HG03571 (cell line): ENCODE data around the gene TAF7.
A peak's percentile ranks its signal among the peaks of the same experiment; 100 is the strongest.
"Not testable (repeated sequence)": the region's sequence is repeated elsewhere in the genome, so short reads cannot be mapped to it uniquely, and the experiment has no call there.

Experiments used
- ATAC-seq: cut with Tn5 transposase; IDR thresholded peaks from one replicate; pipeline ENCODE4 v1.9.1; 2021; ENCODE audit not compliant: unreplicated experiment

Gene TAF7

DNA sequence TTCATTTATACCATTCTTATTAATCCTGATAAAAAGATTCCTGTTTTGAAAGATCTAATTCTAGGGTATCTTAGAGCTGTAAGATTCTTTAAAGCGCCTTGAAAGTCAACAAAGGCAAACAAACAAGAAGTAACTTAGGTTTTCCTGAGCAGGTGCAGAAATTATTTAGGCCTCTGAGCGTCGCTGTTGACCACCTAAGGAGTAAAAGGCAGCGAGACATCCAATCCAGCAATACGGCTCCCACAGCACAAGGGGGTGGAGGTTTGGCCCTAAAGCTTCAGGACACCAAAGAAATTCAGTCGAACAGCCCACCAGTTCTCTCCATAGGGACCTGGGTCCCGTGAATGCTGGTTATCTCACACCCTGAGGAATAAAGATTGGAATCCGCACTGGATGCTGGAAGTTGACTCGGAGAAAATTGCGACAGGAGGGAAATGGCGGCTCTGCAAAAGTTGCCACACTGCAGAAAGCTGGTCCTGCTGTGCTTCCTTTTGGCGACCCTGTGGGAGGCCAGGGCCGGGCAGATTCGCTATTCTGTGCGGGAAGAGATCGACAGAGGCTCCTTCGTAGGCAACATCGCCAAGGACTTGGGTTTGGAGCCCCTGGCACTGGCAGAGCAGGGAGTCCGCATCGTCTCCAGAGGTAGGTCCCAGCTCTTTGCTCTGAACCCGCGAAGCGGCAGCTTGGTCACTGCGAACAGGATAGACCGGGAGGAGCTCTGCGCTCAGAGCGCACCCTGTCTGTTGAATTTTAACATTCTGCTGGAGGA lies 18.1 kb upstream of the TAF7 start, which contains the start of gene PCDHGA2:
Gene PCDHGA2 (plus strand): TSS at position 223 of the 769 bp plus-strand sequence.
- ATAC-seq = no peak

DNA sequence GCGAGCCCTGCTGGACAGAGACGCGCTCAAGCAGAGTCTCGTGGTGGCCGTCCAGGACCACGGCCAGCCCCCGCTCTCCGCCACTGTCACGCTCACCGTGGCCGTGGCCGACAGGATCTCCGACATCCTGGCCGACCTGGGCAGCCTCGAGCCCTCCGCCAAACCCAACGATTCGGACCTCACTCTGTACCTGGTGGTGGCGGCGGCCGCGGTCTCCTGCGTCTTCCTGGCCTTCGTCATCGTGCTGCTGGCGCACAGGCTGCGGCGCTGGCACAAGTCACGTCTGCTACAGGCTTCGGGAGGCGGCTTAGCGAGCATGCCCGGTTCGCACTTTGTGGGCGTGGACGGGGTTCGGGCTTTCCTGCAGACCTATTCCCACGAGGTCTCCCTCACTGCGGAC lies 12.0 kb upstream of the TAF7 start:
- ATAC-seq = not testable (repeated sequence)

DNA sequence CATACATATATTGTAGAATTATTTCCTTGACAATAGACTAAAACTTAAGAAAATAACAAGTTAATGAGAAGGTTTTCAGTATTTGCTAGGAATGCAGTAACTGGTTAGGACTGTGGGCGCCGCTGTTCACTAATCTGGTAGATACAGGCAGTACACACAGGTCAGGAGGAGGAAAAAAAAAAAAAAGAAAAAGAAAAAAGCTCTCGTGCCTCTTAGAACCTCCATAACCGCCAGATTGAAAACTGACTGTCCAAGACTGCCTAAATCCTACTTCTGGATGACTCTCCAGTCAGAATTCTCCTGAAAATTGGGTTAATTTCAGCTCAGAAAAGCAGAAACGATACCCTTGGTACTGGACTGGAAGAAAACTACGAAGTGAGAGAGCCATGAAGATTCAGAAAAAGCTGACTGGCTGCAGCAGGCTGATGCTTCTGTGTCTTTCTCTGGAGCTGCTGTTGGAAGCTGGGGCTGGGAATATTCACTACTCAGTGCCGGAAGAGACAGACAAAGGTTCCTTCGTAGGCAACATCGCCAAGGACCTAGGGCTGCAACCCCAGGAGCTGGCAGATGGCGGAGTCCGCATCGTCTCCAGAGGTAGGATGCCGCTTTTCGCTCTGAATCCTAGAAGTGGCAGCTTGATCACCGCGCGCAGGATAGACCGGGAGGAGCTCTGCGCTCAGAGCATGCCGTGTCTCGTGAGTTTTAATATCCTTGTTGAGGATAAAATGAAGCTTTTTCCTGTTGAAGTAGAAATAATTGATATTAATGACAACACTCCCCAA lies 9.9 kb upstream of the TAF7 start, which contains the start of gene PCDHGA1:
Gene PCDHGA1 (plus strand): TSS at position 216 of the 782 bp plus-strand sequence.
- ATAC-seq = no peak

DNA sequence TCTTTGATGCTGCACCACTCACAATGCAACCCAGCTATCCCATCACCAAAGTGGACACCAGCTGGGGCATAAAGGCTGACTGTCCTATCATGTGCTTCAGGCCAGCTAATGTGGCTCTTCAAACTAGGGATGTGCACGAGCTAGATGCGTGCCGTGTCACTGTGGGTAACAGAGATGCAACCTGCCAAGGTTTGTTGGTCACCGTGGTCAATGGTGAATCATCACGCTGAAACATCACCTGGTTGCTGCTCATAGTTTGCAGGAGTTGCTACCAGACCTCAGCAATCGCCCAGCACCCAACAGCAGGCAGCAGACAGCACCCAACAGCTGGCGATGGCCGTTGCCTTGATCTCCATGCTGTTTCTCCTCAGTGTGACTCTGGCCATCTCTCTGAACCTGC lies 7.6 kb upstream of the TAF7 start:
- ATAC-seq = no peak

DNA sequence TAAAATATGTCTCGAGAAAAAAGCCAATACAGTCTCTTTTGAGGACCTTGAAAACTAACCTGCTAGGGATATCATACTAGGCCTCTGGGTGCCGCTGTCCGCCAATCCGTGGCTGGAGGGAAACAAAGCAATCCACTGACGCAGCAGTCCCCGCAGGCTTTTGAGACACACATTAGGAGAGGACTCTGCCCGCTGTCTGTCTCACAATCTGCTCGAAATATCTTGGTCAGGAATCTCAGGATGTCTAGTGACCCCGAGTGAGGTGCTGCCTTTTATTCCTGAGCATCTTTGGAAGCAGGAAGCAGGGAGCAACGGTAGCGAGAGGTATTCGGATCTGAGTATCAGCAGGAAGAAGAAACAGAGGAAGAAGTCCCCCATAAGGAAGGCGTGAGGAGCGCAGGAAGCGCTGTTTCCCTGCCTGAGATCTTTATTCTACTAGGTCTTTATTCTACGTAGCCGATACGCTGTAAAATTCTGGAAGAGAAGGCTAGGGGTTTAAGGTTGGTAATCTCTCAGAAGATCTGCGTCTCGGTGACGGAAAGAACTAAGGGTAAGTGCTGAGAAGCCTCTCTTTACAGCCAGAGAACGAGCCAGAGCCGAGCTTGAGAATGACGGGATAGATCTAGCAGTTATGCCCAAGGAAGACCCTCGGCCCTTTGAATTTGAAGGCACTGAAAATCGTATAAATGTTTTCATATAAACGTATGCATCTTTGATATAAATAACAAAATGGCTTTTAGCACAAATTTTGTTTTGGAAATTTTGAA lies 5.7 kb upstream of the TAF7 start:
- ATAC-seq = peak; percentile 66

DNA sequence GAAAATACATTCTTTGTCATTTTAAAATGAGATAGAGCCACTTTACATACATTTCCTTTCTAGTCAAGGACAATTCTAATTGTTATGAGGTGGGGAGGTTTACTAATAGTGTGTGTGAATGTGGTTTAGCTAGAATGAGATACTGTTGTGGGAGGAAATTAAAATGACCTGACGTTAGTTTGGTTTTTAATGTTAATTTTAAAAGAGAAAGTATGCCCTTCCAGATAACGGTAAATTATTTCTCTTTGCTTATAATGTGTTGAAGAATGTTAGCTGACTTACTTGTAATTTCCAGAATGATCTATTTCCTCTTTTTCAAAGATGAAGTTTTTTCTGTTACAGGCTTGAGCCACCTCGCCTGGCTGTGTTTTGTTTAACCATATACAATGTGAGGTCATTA lies 1.7 kb upstream of the TAF7 start:
- ATAC-seq = no peak

DNA sequence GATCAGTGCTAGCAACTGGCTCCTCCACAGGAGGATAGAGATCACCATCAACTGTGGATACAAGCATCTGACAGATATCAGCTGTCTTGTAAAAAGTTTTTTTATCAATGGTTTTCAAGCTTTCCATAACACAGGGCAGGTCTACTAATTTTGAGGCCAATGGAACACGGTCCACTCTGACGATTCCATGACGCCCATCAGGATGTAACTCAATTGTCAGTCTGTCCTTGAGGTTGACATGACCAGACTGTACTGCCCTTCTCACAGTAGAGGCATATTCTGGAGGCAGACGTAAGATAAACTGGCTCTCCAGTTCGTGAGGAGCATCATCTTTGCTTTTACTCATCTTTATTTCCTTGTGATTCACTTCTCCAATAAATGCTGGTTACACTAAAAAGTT lies 885 bp downstream of the TAF7 start:
- no peak for ATAC-seq

DNA sequence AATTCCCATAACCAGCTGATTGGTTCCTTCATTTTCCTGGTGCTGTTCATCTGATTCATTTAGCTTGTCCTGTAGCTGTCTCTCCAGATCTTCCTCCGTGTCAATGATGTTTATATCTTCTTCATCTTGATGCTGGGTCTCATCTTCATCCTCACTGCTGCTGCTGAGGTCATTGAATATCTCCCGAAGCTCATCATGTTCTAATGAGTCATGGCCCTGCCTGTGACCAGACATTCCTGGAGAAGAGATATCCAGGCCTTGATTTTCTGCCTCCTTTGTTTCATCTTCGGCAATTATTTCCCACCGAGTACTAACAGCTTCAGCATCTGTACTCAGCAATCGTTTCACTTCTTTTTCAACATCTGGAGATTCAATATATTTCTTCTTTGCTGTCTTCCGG lies 1.4 kb downstream of the TAF7 start:
- no peak for ATAC-seq

DNA sequence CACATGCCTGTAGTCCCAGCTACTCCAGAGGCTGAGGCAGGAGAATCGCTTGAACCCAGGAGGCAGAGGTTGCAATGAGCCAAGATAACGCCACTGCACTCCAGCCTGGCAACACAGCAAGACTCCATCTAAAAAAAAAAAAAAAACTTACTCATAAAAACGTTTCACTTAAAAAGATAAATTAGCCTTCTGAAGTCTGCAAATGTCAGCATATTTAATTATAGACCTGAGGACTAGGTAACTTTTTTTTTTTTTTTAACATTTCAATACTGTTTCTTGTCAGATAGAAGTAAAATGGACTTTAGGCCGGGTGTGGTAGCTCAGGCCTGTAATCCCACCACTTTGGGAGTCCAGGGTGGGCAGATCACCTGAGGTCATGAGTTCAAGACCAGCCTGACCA lies 3.6 kb downstream of the TAF7 start:
- not testable (repeated sequence) for ATAC-seq

DNA sequence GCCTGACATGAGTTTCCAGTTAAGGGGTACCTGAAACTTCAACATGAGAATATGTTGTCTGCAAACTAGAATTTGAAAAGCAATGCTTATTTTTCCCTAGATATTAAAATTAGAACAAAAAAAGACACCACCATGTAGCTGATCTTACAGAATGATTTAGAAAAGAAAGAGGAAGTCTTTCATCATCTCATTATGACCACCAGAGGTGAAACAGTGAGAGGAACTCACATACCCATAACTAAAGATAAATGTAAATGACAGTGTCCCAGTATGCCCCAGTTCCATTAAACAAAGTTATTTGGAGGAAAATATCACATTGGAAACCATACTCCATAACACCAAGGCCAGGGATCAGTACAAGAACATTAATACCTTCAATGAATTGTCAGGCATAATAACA lies 6.9 kb downstream of the TAF7 start:
- ATAC-seq = no peak

DNA sequence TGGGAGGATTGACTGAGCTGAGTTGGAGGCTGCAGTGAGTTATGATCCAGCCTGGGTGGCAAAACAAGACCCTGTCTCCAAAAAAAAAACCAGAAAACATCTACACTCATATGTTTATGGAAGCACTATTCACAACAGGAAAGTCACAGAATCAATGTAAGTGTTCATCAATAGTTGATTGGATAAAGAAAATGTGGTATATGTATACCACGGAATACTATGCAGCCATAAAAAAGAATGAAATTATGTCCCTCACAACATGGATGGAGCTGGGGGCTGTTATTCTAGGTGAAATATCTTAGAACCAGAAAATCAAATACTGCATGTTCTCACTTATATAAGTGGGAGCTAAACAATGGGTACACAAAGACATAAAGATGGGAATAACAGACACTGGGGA lies 14.0 kb downstream of the TAF7 start:
- no peak for ATAC-seq

DNA sequence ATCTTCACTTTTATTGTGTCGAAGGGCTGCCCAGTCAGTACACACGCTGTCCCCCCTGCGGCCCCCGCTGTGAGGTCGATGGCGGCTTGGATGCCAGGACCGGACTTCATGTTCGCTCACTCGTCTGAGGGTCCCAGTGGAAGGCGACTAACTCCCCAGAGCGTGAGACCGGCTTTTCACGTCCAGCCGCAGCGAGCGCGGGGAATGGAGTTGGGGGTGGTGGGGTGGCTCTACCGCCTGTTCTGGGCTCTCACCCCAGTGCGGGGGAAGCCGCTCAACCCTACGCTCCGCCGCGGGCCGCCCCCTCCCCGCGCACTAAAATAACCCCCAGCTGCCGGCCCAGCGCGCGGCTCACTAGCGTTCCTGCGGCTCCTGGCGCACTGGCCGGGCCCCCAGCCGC lies 16.8 kb downstream of the TAF7 start, which contains the start of gene SLC25A2:
Gene SLC25A2 (minus strand): TSS at position 294 of the 400 bp plus-strand sequence. CDS start 184 bp downstream, at position 110.
- ATAC-seq = no peak

DNA sequence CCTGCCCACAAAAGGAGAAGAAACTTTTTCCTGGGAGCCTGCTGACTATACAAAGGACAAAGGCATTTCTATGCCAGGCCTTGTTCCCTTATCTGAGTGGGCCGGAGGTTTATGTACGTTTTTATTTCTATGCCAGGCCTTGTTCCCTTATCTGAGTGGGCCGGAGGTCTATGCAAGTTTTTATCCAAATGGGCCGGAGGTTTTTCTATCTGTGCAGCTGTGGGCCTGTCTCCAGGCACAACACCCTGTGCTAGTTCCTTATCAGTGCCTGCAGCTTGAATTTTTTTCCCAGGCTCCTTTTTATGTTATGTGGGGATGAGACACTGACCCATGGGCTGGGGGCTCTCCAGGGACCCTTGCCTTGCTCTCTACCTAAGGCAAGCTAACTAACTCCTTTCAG lies 22.2 kb downstream of the TAF7 start:
- ATAC-seq = no peak

DNA sequence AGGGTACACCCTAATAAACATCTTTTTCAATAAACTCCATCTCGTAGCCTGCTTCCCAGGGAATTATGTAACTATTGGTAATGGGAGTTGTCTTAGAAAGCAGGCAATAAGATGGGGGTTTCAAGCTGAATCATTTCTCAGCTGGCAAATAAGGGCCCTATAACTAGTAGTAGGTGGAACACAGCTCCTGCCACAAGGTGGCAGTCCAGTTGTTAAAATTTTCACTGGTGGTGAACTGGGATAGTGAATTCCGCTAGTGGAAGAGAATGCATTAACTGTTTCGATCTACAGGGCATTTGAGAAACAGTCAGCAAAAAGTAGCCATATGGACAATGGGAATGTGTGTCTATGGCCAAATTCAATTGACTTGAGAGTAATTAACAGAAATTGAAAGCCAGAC lies 47.7 kb downstream of the TAF7 start:
- no peak for ATAC-seq

DNA sequence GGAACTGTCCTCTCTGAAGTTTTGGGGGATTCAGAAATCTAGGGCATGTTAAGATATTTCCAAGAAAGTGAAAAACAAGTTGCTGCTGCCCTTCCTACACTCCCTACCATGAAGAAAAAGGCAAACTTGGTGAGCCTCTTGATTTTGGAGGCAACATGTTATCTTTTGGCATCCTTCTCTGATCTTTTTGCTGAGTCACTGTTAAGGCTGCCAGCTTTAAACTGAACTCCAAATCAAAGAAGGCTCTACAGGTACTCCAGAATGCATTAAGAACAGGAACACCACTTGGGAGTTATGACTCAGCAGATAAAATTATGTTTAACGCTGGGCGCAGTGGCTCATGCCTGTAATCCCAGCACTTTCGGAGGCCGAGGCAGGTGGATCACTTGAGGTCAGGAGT lies 51.4 kb downstream of the TAF7 start:
- no peak for ATAC-seq
